Immature natural killer cell (primary cell): ENCODE data around the gene EIF5AL1. TPM values are rescaled to one million over a fixed set of nuclear protein-coding genes. Genes with fewer than 3 reads are reported as not detected.

Source experiments
- DNase-seq, 3 donors: peaks; one replicate each; pipeline ENCODE4 v3.0.0; 2022; ENCODE audit warnings: mixed read lengths in 1 of 3
- H3K27ac Mint-ChIP-seq, 6 donors: one replicate each; pipeline ENCODE4 v1.8.0; 2020; ENCODE audit warnings: mixed read lengths in 6 of 6, mild to moderate bottlenecking in 5 of 6, inconsistent platforms in 4 of 6, moderate library complexity in 3 of 6
- H3K27me3 Mint-ChIP-seq, 3 donors: one replicate each; pipeline ENCODE4 v1.8.0; 2020 to 2021; ENCODE audit warnings: low read depth in 3 of 3, mild to moderate bottlenecking in 3 of 3, mixed read lengths in 3 of 3, moderate library complexity in 3 of 3, inconsistent platforms in 1 of 3
- H3K36me3 Mint-ChIP-seq, 3 donors: one replicate each; pipeline ENCODE4 v1.8.0; 2020; ENCODE audit warnings: mixed read lengths in 3 of 3, inconsistent platforms in 2 of 3, mild to moderate bottlenecking in 2 of 3
- H3K4me1 Mint-ChIP-seq, 2 donors: one replicate each; pipeline ENCODE4 v1.8.0; 2020; ENCODE audit warnings: inconsistent platforms in 2 of 2, mild to moderate bottlenecking in 2 of 2, mixed read lengths in 2 of 2, moderate library complexity in 1 of 2
- H3K4me3 Mint-ChIP-seq, 5 donors: one replicate each; pipeline ENCODE4 v1.8.0; 2020; ENCODE audit warnings: mild to moderate bottlenecking in 5 of 5, mixed read lengths in 5 of 5, inconsistent platforms in 3 of 5, moderate library complexity in 3 of 5
- H3K9me3 Mint-ChIP-seq, 6 donors: one replicate each; pipeline ENCODE4 v1.8.0; 2020; ENCODE audit warnings: mild to moderate bottlenecking in 6 of 6, mixed read lengths in 6 of 6, inconsistent platforms in 4 of 6, moderate library complexity in 3 of 6
- polyA plus RNA-seq, 3 donors: library from polyadenylated mRNA; unstranded; fragments of 300-500 nt; fragmentation: Illumina TruSeq; gene quantifications; one replicate each; pipeline ENCODE4 v1.2.3, GENCODE V29; 2021

EIF5AL1 gene
- polyA plus RNA-seq, 3 donors from 2014 or later = 0.21 to 0.48 (median 0.38) TPM

GRCh38 chr10:79477456-79477855 is 34.9 kb upstream of the EIF5AL1 start:
- Mint-ChIP-seq H3K4me1 (no peaks in the 10 kb centered on the region), H3K27ac (no peak overlapping the region), H3K36me3 (no peaks in the 10 kb centered on the region), H3K27me3 (peaks cover 1 to 12% (median 9%) of the 10 kb centered on the region in 3 donors), H3K4me3 (no peak overlapping the region), H3K9me3 (no peaks in the 10 kb centered on the region)
- no peak for DNase-seq

DNA sequence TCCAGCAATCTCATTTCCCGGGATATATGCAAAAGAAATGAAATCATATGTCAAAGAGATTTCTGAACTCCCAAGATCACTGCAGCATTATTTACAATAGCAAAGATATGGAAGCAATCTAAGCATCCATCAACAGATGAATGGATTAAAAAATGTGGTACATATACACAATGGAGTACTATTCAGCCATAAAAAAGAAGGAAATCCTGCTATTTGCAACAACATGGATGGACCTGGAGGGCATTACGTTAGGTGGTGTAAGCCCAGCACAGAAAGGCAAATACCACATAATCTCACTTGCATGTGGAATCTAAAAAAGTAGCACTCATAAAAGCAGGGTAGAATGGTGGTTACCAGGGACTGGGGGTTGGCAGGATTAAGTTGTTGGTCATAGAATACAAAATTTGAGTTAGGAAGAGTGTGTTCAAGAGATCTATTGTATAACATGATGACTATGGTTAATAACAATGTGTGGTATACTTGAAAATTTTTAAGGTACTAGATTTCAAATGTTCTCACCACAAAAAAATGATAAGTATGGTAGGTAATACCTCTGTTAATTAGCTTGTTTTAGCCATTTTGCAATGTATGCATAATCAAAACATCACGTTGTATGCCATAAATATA is 32.9 kb upstream of the EIF5AL1 start:
- Mint-ChIP-seq H3K27ac (no peak overlapping the region), H3K9me3 (no peaks in the 10 kb centered on the region), H3K27me3 (peaks cover 1 to 12% (median 3%) of the 10 kb centered on the region in 3 donors), H3K4me1 (no peaks in the 10 kb centered on the region), H3K36me3 (no peaks in the 10 kb centered on the region), H3K4me3 (no peak overlapping the region)
- DNase-seq = no peak

- H3K36me3 Mint-ChIP-seq = no peaks in the 10 kb centered on the region
- H3K27ac Mint-ChIP-seq = no peak overlapping the region
Measured at GRCh38 chr10:79482304-79482703, 30.0 kb upstream of the EIF5AL1 start.

DNA sequence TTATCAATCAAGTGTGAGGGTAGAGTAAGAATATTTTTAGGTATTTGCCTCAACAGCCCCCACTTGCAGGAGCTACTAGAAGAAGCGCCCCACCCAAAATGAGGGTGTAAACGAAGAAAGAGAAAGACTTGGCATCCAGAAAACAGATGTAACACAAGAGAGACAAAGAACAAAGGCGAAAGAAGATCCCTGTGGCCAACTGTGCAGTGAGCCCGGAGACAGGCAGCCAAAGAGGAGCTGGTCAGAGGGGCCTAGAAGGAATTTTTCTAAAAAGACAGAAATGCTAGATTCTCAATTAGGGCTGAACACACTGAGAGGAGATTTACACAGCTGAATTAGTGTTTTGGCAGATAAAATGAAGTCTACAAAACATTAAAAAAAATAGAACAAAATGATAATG is 29.6 kb upstream of the EIF5AL1 start:
- DNase-seq = no peak
- Mint-ChIP-seq H3K4me3 (no peak overlapping the region), H3K9me3 (no peaks in the 10 kb centered on the region), H3K36me3 (no peaks in the 10 kb centered on the region), H3K27ac (no peak overlapping the region), H3K27me3 (peaks cover 0 to 4% (median 0%) of the 10 kb centered on the region in 3 donors), H3K4me1 (no peaks in the 10 kb centered on the region)

More at GRCh38 chr10:79482304-79482703, 30.0 kb upstream of the EIF5AL1 start:
- Mint-ChIP-seq H3K9me3 (no peaks in the 10 kb centered on the region), H3K4me3 (no peak overlapping the region), H3K27me3 (peaks cover 0 to 7% (median 0%) of the 10 kb centered on the region in 3 donors), H3K4me1 (no peaks in the 10 kb centered on the region)
- DNase-seq = no peak

DNA sequence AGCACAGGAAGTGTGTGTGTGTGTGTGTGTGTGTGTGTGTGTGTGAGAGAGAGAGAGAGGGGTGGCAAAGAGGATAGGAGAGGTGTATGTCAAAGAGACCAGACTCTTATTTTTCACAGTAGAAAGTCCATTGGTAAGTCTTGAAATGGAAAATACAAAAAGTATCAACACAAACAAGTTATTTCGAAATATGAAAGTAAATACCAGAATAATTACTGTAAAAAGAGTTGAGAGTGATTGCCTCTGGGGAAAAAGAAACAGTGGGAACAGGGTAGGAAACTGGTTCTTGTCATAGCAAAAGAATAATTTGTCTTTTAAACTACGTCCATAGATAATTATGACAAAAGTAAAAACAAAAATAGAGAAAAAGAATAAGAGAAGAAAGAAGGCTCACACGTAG is 29.0 kb upstream of the EIF5AL1 start:
- no peaks in the 10 kb centered on the region for H3K36me3 Mint-ChIP-seq
- no peaks in the 10 kb centered on the region for H3K9me3 Mint-ChIP-seq
- H3K27ac Mint-ChIP-seq = no peak overlapping the region
- no peak for DNase-seq
- no peaks in the 10 kb centered on the region for H3K4me1 Mint-ChIP-seq
- peaks cover 0 to 8% (median 0%) of the 10 kb centered on the region in 3 donors for H3K27me3 Mint-ChIP-seq
- no peak overlapping the region for H3K4me3 Mint-ChIP-seq

DNA sequence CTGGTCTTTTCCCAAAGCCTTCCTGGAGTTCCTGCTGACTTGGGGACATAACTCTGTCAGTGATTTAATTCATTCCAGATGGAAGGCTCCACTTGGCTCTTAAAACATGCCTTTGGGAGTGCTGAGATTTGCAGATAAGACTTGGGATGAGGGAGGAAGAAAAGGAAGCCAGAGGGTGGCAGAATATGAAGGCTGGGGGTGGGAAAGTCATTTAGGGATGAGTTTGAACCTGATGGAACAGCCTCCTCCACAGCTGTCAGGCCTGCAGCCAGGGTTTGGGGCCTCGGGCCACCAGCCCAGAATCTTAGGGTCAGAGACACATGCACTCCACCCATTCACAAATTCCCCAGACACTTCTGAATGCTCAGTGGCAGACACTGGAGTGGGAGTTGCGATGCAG is 28.4 kb upstream of the EIF5AL1 start:
- no peak for DNase-seq
- H3K27me3 Mint-ChIP-seq = peaks cover 0 to 8% (median 0%) of the 10 kb centered on the region in 3 donors
- no peaks in the 10 kb centered on the region for H3K9me3 Mint-ChIP-seq
- no peak overlapping the region for H3K4me3 Mint-ChIP-seq
- no peaks in the 10 kb centered on the region for H3K4me1 Mint-ChIP-seq
- H3K36me3 Mint-ChIP-seq = no peaks in the 10 kb centered on the region
- H3K27ac Mint-ChIP-seq = no peak overlapping the region

GRCh38 chr10:79484476-79484875 is 27.9 kb upstream of the EIF5AL1 start:
- Mint-ChIP-seq H3K4me3 (no peak overlapping the region), H3K4me1 (no peaks in the 10 kb centered on the region), H3K36me3 (no peaks in the 10 kb centered on the region), H3K27ac (no peak overlapping the region), H3K27me3 (peaks cover 0 to 8% (median 0%) of the 10 kb centered on the region in 3 donors), H3K9me3 (no peaks in the 10 kb centered on the region)
- no peak for DNase-seq

GRCh38 chr10:79487296-79488194 is 24.8 kb upstream of the EIF5AL1 start:
- Mint-ChIP-seq H3K4me3 (no peak overlapping the region), H3K27me3 (peaks cover 0 to 8% (median 0%) of the 10 kb centered on the region in 3 donors), H3K27ac (no peak overlapping the region), H3K4me1 (no peaks in the 10 kb centered on the region), H3K36me3 (no peaks in the 10 kb centered on the region), H3K9me3 (no peaks in the 10 kb centered on the region)
- peak; percentile 31 to 33 (median 32) for DNase-seq

DNA sequence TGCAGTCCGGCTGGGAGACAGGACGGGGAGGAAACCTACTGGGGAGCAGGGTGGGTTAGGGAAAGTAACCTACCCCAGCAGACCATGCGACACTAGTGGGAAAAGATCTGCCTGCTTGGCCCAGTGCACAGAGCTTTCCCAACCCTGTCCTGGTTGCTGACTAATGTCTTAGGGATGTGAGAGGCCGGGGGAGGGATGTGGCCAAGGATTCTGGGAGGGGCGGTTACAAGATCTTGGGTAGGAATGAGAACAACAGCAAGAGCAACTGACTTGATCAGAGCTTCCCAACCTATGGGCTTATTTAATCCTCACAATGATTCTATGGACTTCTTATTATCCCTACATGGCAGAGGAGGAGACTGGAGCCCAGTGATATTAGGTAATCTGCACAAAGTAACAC is 24.0 kb upstream of the EIF5AL1 start:
- peaks cover 0 to 8% (median 2%) of the 10 kb centered on the region in 3 donors for H3K27me3 Mint-ChIP-seq
- no peak overlapping the region for H3K27ac Mint-ChIP-seq
- H3K4me1 Mint-ChIP-seq = no peaks in the 10 kb centered on the region
- no peak overlapping the region for H3K4me3 Mint-ChIP-seq
- H3K36me3 Mint-ChIP-seq = no peaks in the 10 kb centered on the region
- DNase-seq = no peak
- H3K9me3 Mint-ChIP-seq = no peaks in the 10 kb centered on the region

- H3K4me1 Mint-ChIP-seq = no peaks in the 10 kb centered on the region
- H3K27ac Mint-ChIP-seq = peak overlapping the region in 1 of 6 donors; percentile 46
- no peaks in the 10 kb centered on the region for H3K9me3 Mint-ChIP-seq
- H3K27me3 Mint-ChIP-seq = peaks cover 0 to 8% (median 2%) of the 10 kb centered on the region in 3 donors
- no peaks in the 10 kb centered on the region for H3K36me3 Mint-ChIP-seq
- no peak for DNase-seq
- H3K4me3 Mint-ChIP-seq = no peak overlapping the region
Measured at GRCh38 chr10:79488870-79489269, 23.5 kb upstream of the EIF5AL1 start.

DNA sequence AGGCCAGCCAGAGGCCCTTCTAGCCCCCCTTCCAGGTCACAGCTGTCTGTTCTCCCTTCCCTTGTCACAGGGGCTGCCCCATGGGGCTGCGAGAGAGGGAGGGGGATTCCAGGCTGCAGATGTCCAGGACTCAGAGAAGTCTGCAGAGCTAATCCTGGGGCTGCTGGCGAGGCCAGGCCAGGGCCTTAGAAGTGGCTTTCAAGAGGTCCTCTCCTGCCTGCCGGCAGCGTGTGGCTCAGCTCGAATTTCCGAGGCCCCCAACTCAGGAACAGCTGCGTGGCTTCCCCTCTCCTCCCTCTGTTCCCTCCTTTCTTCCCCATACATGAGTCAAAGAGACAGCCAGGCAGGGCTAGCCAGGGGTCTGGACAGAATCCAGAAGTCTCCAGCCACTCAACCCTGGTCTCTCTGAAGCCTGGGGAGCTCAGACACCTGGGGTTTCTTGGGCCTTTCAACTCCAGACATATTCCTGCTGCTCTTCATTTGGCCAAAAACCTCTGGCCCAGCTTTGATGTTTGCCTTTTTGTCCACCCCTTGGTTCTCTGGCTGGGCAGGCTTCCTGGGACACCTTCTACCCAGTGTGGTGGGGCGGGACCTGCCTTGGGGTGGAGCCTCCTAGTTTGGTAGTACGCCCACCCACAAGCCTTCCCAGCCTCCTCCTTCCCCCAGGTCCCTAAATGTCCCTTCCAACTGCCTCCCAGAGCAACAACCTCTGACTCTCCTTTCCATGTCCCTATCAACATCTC is 21.8 kb upstream of the EIF5AL1 start:
- Mint-ChIP-seq H3K9me3 (no peaks in the 10 kb centered on the region), H3K36me3 (no peaks in the 10 kb centered on the region), H3K4me1 (peaks cover 2 to 6% of the 10 kb centered on the region in 2 donors), H3K27me3 (peaks cover 0 to 5% (median 2%) of the 10 kb centered on the region in 3 donors), H3K27ac (no peak overlapping the region), H3K4me3 (no peak overlapping the region)
- no peak for DNase-seq

- Mint-ChIP-seq H3K9me3 (no peaks in the 10 kb centered on the region), H3K4me1 (peaks cover 2 to 6% of the 10 kb centered on the region in 2 donors), H3K27ac (no peak overlapping the region), H3K36me3 (no peaks in the 10 kb centered on the region), H3K4me3 (no peak overlapping the region), H3K27me3 (peaks cover 1 to 8% (median 2%) of the 10 kb centered on the region in 3 donors)
- no peak for DNase-seq
Measured at GRCh38 chr10:79491143-79491835, 21.0 kb upstream of the EIF5AL1 start.

GRCh38 chr10:79492256-79492655 is 20.1 kb upstream of the EIF5AL1 start:
- H3K27me3 Mint-ChIP-seq = peaks cover 2 to 8% (median 3%) of the 10 kb centered on the region in 3 donors

More at GRCh38 chr10:79492256-79492655, 20.1 kb upstream of the EIF5AL1 start:
- H3K27ac Mint-ChIP-seq = no peak overlapping the region
- peaks cover 2 to 6% of the 10 kb centered on the region in 2 donors for H3K4me1 Mint-ChIP-seq
- no peak for DNase-seq
- no peak overlapping the region for H3K4me3 Mint-ChIP-seq
- H3K9me3 Mint-ChIP-seq = no peaks in the 10 kb centered on the region
- H3K36me3 Mint-ChIP-seq = no peaks in the 10 kb centered on the region
